ENCODE results near the gene TTC27.
"Not testable (repeated sequence)": the region's sequence is repeated elsewhere in the genome, so short reads cannot be mapped to it uniquely, and the experiment has no call there.

Gene TTC27

GRCh38 chr2:32807662-32808061 lies 179.8 kb downstream of the TTC27 start:
- no peak for DNase-seq (ENCODE audit: low spot score)

GRCh38 chr2:32810909-32811495 lies 183.2 kb downstream of the TTC27 start:
- no peak for DNase-seq (ENCODE audit: low spot score)

- DNase-seq (ENCODE audit: low spot score) = no peak
Observed at GRCh38 chr2:32811696-32812095, 183.8 kb downstream of the TTC27 start.

GRCh38 chr2:32812316-32812715 lies 184.5 kb downstream of the TTC27 start:
- no peak for DNase-seq (ENCODE audit: low spot score)

GRCh38 chr2:32820088-32820487 lies 192.2 kb downstream of the TTC27 start:
- no peak for DNase-seq (ENCODE audit: low spot score)

- no peak for DNase-seq (ENCODE audit: low spot score)
Observed at GRCh38 chr2:32820701-32821100, 192.9 kb downstream of the TTC27 start.

GRCh38 chr2:32824070-32824809 lies 196.4 kb downstream of the TTC27 start:
- no peak for DNase-seq (ENCODE audit: low spot score)

- DNase-seq (ENCODE audit: low spot score) = no peak
Observed at GRCh38 chr2:32825291-32825712, 197.5 kb downstream of the TTC27 start.

- no peak for DNase-seq (ENCODE audit: low spot score)
Observed at GRCh38 chr2:32830196-32830595, 202.3 kb downstream of the TTC27 start.

- DNase-seq (ENCODE audit: low spot score) = no peak
Observed at GRCh38 chr2:32832821-32833220, 205.0 kb downstream of the TTC27 start.

GRCh38 chr2:32833709-32834108 lies 205.9 kb downstream of the TTC27 start:
- no peak for DNase-seq (ENCODE audit: low spot score)

GRCh38 chr2:32835148-32835547 lies 207.3 kb downstream of the TTC27 start:
- DNase-seq (ENCODE audit: low spot score) = no peak

- no peak for DNase-seq (ENCODE audit: low spot score)
Observed at GRCh38 chr2:32836933-32837332, 209.1 kb downstream of the TTC27 start.

- DNase-seq (ENCODE audit: low spot score) = no peak
Observed at GRCh38 chr2:32838418-32838817, 210.6 kb downstream of the TTC27 start.

GRCh38 chr2:32838949-32839348 lies 211.1 kb downstream of the TTC27 start:
- no peak for DNase-seq (ENCODE audit: low spot score)

GRCh38 chr2:32841931-32842898 lies 214.4 kb downstream of the TTC27 start:
- DNase-seq (ENCODE audit: low spot score) = no peak

- no peak for DNase-seq (ENCODE audit: low spot score)
Observed at GRCh38 chr2:32843699-32844098, 215.8 kb downstream of the TTC27 start.

- DNase-seq (ENCODE audit: low spot score) = no peak
Observed at GRCh38 chr2:32844253-32844652, 216.4 kb downstream of the TTC27 start.

- not testable (repeated sequence) for DNase-seq (ENCODE audit: low spot score)
Observed at GRCh38 chr2:32846274-32846673, 218.4 kb downstream of the TTC27 start.

- no peak for DNase-seq (ENCODE audit: low spot score)
Observed at GRCh38 chr2:32847734-32848133, 219.9 kb downstream of the TTC27 start.

GRCh38 chr2:32849456-32850194 lies 221.8 kb downstream of the TTC27 start:
- no peak for DNase-seq (ENCODE audit: low spot score)
